NCI-H146 treated with DMSO at 0.1 percent for 48 hours (cell line): ENCODE measurements around the gene WDR36.

Source experiments
- DNase-seq: peaks from one replicate; lab custom pipeline; 2025; ENCODE audit not compliant: unreplicated experiment; lab: John Stamatoyannopoulos, UW

WDR36 gene

GRCh38 chr5:111099058-111099778, 7.1 kb downstream of the WDR36 start:
- DNase-seq = no peak

GRCh38 chr5:111106320-111106948, 14.3 kb downstream of the WDR36 start:
- DNase-seq = no peak

GRCh38 chr5:111107371-111107770, 15.2 kb downstream of the WDR36 start:
- DNase-seq = no peak

- no peak for DNase-seq
These were observed 19.8 kb downstream of the WDR36 start for GRCh38 chr5:111111956-111112355.

DNA sequence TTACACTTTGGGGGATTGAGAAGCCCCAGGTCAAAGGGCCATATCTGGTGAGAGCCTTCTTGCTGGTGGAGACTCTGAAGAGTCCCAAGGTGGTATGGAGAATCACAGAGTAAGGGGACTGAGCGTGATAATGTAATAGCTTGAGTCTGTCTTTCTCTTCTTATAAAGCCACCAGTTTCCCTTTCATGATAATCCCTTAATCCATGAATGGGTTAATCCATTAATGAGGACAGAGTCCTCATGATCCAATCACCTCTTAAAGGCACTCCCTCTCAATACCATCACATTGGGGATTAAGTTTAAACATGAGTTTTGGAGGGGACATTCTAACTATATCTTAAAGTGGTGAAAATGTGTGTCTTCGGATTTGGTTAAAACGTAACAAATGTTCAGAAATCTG, 21.5 kb downstream of the WDR36 start:
- no peak for DNase-seq

DNA sequence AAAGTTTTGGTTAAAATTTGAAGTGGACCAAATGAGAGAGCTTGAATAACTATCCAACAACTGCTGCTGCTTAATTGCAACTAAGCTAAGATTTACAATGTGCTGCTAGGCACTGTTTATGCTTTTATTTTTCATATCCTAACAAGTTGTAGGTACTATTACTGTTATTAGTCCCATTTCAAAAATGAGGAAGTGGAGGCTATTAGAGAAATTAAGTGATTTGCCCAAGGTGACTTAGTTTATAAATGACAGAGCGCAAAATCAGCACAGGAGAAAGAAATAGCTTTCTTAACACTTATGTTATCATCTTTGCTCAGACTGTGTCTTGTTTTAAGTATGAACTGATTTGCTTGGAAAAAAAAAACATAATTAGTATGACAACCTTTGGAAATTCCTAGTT, 23.1 kb downstream of the WDR36 start:
- DNase-seq = no peak

GRCh38 chr5:111116550-111116949, 24.4 kb downstream of the WDR36 start:
- no peak for DNase-seq

DNA sequence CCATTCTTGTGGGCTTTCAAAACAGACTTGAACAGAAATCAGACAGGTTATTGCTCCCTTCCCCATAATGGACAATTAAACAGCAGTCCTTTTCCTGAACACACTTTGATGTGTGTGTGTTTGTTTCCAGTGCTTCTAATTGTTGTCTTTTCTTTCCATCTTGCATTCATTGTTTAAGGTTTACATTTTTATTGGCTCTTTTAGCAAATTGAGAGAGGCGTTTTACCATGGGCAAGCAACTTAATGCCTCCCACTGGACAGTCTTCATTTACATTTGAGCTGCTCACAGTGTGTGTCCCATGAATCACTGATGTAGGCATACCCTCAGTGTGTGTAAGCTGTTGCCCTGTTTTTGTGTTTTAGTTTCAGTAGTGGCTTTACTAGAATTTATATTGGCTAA, 25.0 kb downstream of the WDR36 start:
- no peak for DNase-seq

DNA sequence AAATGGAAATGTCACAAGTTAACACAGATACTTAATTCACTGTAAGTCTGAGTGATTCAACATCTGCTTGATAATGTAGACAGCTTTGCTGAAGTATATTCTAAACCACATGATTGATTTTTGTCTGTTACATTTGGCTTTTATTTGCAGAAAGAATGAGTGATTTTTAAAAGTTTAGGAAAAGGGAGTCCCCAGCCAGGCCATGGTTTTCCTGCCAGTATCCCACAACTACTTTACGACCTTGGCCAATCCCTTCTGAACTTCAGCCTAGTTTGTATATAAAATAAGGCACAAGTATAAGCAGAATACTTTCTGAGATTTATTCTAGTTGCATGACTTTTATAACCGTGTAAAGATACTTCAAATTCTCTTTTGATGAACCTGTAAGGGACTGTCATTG, 27.1 kb downstream of the WDR36 start:
- no peak for DNase-seq

DNA sequence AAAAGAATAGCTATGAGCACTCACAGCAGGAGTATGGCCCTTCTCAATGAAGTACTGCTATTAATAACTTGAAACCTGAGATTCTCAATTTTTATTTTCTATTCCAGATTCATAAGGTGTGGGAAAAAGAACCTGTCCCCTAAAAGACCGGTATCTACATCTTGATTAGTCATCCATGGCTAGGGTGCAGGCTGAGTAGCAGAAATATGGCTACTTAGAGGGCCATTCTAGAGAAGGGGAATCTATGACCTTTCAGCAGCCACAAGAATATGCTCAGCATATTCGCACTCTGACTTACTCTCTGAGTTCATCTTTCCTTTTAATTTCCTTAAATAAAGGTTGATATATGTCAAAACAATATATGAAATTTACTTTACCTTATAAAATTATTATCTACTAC, 27.7 kb downstream of the WDR36 start:
- no peak for DNase-seq

DNA sequence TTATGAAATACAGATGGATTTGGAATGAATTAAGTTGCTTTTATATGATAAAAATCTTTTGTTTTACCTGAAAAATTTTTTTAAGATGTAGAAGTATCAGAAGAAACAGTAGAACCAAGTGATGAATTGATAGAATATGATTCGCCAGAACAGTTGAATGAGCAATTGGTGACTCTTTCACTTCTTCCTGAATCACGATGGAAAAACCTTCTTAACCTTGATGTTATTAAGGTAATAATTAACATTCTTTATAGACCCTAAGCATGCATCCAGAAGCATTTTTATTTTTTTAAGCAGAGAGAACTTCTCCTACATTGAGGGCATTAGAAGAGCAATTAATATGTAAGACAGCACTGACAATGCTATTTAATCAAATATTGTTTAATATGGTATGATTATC, 28.8 kb downstream of the WDR36 start:
- DNase-seq = no peak

GRCh38 chr5:111121926-111122325, 29.8 kb downstream of the WDR36 start:
- no peak for DNase-seq

DNA sequence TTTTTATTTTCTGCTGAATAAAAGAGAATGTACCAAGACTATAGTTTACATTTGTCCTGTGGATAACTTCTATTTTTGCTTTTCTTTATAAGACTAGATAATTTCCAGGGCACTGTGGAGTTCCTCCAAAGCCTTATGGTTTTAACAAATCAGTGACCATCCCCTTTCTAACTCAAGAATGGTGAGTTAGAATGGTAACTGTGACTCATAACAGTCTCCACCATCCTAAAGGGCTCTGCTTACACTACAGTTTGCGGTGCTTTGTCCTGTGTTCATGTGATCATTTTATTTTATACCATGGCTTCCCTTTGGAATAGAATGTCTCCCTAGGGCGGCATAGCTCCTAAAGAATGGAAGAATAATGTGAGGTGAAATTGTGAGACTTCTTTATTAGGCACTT, 30.2 kb downstream of the WDR36 start:
- no peak for DNase-seq

DNA sequence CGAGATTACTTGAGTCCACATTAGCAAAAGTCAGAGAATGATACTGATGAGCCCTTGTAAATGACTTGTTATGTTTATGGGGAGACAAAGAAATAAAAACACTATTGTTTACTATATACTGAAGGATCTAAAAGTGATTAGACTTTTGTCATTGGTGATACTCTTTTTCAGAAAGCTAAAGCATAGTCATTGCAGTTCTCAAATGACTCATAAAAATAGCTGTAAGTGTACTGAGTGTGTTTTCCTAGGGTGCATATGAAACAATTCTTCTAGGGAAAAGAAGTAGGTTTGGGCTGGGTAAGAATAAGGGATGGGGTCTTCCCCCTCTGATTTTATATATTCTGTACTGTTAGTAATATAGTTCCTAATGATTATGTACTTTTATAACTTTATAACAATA, 32.6 kb downstream of the WDR36 start:
- no peak for DNase-seq

DNA sequence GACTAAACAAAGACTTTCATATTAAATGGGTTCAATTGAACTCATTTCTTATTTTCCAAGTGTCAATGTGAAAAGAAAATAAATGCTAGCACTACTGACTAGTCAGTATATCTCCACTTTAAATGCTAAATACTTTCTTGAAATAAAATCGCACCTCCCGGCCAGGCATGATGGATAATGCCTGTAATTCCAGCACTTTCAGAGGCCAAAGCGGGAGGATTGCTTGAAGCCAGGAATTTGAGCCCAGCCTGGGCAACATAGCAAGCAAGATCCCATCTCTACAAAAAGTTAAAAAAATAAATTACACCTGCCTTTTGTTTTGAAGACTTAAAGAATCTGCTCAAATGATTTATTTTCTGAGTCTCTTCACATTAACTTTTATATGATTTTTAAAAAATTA, 34.7 kb downstream of the WDR36 start:
- no peak for DNase-seq

- no peak for DNase-seq
These were observed 35.5 kb downstream of the WDR36 start for GRCh38 chr5:111127453-111128195.

GRCh38 chr5:111129938-111130337, 37.8 kb downstream of the WDR36 start:
- no peak for DNase-seq

DNA sequence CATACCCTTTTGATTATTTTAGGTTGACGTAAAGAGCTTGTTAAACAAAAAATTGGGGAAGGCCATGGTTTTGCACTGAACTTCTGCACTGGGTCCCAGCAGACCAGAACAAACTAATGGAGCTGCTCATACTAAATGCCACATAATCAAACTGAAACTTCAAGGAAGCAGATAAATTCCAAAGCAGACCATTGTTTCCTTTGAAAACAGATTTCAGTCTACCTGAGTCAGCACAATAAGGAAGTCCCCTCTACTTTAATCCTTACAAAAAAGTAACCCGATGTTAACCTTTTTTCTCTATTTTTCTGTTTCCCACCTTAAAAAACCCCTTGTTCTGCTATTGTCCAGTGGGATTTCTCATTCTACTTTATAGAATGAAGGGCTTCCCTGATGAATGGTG, 39.2 kb downstream of the WDR36 start:
- no peak for DNase-seq

- DNase-seq = no peak
These were observed 39.9 kb downstream of the WDR36 start for GRCh38 chr5:111132076-111132475.

DNA sequence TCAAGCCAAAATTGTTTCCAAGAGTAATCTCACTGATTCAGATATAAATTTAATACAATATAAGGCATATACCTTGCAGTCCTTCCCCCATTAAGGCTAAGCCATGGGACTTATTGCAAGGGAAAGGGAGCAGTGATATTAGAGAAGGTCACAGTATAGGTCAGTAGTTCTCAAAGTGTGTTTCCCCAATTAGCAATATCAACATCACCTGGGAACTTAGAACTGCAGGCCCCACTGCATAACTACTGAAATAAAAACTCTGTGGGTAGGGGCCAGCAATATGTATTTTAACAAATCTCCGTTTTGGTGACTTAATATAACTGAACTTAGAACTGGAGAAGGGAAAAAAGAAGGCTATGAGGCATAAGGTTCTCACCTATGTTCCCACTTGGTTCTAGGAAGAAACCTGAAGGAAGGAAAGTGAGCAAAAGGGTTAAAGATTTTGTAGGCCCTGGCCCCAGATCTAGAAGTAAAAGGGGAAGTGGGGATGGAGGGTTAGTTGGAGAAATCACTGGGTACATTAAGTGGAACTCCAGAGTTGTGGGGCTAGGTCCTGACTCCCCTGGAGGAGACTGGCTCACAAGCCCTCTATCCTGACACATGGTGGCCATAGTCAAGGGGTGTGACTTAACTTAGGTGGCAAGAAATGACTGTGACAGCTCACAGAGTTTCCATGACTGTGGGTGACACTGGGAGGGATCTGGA, 40.7 kb downstream of the WDR36 start:
- no peak for DNase-seq

GRCh38 chr5:111133436-111133751, 41.2 kb downstream of the WDR36 start:
- no peak for DNase-seq

GRCh38 chr5:111134087-111134486, 41.9 kb downstream of the WDR36 start:
- no peak for DNase-seq
